Activated CD8-positive, alpha-beta memory T cell treated with anti-CD3 and anti-CD28 coated beads, Interleukin-2, amount 50 U/mL, for 4 hours (primary cell): Measurements from ENCODE around the gene POU2AF2.
"Not testable (repeated sequence)": the region's sequence is repeated elsewhere in the genome, so short reads cannot be mapped to it uniquely, and the experiment has no call there.

ENCODE experiments used
- DNase-seq: peaks from one replicate; pipeline ENCODE4 v3.0.0-alpha.2; 2020

Gene POU2AF2, protein sequence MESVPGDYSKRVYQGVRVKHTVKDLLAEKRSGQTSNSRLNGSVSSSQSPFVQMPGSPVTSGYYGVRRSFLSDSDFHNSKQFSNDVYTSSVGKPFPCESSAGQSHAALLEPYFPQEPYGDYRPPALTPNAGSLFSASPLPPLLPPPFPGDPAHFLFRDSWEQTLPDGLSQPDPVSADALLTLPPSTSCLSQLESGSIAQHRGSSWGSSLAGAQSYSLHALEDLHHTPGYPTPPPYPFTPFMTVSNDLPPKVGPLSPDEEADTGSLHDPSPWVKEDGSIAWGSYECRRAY

DNA sequence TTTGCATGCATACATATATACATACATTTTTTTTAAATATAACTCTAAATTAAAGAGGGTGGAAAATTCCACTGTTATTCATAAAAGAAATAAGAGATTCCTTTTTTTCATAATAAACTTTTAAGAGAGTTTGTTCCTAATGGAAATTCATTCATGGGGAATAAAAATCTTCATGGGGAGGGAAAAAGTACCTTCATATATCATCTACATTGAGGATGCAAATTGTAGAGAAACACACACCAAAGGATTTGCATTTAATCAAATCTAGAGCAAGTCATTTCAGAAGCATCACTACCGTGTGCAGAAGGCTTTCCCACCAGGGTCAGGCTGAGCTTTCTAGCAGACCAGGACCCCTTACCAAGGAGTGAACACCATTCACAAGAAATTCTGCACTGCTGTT is at the start of gene POU2AF2:
Gene POU2AF2, plus strand, starts transcription at position 301 of the 400 bp plus-strand sequence. CDS start 129 bp downstream, outside the sequence.
- no peak for DNase-seq

DNA sequence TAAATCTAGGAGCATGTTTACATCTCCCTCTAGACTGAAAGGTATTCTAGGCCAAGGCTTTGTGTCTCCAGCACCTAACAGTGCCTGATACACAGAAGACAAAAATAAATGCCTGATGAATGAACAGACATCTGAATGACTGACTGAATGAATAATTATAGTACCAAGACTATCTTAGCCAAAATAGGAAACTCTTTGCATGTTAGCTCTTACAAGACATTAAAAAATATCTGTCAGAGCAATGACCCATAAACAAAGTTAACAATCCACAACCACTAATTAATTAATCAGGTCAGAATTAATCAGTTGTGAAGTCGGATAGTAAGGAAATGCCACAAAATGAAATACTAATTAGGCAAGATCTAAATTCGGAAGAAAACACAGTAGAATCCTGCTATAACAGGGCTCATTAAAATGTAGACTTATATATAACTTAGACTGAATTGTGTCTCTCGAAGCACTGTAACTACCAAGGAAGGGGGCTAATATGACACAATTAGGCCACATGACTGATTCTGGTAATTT is 45.5 kb upstream of the POU2AF2 start:
- no peak for DNase-seq

DNA sequence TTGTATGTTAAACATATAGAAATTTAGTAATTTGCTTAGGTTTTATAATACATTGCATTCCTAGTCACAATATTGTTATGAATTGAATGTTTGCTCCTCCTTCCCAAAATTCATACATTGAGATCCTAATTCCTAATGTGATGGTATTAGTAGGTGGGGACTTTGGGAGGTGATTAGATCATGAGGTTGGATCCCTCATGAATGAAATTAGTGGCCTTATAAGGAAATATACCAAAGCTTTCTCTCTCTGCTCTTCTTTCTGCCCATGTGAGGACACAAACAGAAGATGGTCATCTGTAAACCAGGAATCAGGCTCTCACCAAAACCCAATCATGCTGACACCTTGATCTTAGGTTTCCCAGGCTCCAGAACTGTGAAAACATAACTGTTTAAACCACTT is 41.3 kb upstream of the POU2AF2 start:
- DNase-seq = no peak

DNA sequence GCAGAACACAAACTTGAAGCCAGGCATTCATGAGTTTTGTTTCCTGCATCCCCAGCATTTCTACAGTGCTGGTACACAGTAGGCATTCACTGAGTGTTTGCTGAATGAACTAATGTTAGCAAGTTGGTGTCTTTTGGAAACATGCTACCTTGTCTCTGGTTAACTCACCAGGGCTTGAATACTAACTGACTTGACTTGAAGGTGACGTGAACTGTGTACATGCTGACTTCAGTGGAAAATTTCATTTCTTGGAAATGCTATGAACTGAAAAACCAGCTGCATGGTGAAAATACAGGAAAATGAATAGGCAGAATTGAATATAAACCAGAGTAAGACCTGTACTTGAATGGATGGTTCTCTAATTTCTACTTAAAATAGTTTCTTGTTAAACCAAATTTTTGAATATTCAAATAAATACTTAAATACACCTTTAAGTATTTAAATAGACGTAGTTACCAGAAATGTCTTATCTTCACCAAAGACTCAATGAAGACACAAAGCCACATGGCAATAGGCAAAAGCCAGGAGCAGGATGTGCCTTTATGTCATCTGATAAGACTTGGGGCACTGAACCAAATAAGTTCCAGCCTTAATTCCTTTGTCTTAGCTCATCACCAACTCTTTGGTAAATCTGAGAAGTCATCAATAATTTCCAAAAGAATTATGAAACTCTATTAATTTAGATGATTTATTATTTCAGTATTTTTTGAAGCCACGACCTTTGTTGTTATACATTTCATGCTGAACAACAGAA is 39.7 kb upstream of the POU2AF2 start:
- DNase-seq = no peak

DNA sequence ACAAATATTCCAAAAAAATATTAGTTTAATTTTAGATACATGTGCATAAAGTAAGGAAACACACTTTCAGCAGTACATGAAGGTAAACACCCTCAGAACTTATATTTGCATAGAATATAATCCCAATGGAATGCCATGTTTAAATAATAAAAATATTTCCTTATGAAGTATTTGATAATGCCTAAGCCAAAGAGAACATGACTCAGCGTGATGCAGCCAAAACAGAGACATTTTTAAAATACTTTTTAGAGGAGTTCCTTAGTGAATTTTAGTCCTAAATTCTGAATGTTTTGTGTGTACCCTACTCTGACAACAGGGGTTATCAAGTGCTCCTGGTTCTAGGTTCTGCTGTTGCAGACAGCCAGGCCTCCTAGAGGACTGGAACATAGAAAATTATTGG is 39.1 kb upstream of the POU2AF2 start:
- no peak for DNase-seq

DNA sequence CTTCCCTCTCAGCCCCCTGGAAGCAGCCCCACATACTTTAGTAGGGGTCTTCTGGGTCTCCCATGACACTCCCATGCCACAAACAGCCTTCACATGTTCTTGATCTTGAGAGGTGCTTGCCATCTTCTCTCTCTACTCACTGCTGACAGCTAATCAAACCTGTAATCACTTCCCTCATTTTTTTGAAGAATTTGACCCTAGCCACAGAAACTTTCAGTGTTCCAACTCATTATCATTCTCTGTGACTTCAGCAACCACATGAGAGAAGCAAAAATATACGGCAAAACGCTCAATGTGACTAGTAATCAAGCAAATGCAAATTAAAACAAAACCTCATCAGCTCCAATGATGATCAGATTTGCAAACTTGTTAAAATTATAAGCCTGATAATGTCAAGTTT is 38.3 kb upstream of the POU2AF2 start:
- no peak for DNase-seq

DNA sequence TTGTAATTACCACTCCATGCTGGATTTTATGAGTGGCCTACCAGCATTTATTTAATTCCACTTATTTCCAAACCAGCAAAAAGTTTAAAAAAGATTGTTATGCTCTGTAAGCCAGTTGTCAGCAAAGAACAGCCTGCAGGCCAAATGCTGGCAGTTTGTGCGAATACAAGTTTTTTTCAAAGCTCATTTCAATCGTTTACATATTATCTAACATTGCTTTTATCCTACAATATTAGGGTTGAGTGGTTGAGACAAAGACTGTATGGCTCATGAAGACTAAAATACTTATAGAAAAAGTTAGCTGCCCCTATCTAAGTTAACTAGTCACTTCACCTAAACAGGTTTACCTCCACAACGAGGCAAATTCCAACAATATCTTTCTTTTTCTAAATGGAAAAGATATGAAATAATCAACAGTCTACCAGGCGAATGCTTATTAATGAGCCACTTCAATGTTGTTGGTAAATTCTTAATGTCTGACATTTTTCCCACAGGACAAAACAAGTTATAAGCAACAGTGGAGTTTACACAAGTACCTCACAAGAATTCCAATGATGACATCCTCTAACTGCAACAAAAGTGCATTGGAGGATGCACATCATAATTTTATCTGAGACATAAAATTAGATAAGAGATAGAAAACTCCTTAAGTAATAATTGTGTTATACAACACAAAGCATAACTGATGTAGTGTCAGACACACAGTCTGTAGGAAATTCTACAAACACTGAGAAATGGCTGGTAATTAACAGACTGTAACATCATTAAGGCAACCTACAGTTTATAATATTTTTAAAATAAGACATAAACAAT is 35.8 kb upstream of the POU2AF2 start:
- no peak for DNase-seq

DNA sequence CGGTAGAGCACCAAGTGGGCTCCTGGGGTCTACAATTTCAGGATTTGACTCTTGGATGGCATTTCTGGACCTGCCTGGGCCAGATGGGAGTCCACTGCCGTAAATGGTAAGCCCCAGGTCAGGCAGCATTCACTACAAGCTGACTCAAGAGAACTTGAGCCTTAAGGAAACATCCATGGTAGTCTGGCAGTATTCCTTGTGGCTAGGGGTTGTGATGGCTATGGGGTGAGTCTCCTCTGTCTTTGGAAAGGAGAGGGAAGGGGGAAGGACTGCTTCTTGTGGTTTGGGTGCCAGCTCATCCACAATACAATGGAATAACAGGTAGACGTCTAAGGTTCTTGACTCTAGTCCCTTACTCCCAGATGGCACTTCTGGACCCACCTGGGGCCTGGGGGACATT is 32.3 kb upstream of the POU2AF2 start:
- no peak for DNase-seq

DNA sequence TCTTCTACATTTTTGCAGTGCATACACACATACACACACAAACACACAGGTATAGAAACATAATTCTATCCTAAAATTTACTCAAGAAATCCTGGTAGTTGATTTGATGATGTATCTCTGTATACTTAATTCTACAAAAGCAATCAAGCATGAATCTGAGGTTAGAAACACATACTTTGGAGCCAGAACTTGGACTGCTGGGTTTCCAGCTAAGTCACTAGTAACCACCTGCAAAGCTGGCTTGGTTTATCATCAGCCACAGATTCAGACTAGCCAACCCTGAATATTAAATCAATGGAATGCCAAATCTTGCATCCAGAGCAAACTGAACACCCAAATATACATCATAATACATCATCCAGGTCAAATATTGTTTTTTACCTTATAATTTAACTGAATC is 24.8 kb upstream of the POU2AF2 start:
- no peak for DNase-seq

DNA sequence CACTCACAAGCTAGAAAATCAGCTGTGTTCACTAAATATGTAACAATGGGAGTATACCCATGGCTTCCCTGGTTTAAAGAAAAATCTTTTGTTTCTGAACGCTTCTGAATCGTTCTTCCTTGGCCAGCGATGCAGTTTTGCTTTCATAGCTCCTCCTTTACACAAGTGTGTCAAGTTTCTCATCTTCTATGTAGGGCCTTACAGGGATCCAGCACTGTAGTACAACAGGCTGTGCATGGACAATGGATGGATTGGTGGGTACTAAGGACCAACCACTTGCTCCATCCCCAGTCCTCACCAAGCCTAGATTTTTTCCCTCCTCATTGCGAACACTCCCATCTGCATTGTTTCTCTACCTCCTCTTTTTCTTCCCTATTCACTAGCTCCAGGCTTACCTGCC is 24.3 kb upstream of the POU2AF2 start:
- DNase-seq = no peak

DNA sequence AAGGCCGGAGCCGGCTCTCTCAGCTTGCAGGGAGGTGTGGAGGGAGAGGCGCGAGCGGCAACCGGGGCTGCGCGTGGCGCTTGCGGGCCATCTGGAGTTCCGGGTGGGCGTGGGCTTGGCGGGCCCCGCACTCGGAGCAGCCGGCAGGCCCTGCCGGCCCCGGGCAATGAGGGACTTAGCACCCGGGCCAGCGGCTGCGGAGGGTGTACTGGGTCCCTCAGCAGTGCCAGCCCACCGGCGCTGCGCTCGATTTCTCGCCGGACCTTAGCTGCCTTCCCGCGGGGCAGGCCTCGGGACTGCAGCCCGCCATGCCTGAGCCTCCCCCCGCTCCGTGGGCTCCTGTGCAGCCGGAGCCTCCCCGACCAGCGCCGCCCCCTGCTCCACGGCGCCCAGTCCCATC is 23.6 kb upstream of the POU2AF2 start:
- DNase-seq = not testable (repeated sequence)

DNA sequence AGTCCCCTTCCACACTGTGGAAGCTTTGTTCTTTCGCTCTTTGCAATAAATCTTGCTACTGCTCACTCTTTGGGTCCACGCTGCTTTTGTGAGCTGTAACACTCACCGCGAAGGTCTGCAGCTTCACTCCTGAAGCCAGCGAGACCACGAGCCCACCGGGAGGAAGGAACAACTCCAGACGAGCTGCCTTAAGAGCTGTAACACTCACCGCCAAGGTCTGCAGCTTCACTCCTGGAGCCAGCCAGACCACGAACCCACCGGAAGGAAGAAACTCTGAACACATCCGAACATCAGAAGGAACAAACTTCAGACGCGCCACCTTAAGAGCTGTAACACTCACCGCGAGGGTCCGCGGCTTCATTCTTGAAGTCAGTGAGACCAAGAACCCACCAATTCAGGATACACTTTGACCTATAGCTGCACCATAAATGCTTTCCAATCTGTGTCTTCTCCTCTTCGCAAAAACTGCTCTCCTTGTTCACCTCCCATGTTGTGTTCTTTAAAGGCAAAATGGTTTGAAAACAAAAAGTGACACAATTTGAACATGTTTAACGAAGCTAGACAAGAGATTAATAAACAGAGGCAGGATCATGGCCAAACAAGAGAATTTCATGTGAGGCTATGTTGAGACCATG is 22.6 kb upstream of the POU2AF2 start:
- not testable (repeated sequence) for DNase-seq

DNA sequence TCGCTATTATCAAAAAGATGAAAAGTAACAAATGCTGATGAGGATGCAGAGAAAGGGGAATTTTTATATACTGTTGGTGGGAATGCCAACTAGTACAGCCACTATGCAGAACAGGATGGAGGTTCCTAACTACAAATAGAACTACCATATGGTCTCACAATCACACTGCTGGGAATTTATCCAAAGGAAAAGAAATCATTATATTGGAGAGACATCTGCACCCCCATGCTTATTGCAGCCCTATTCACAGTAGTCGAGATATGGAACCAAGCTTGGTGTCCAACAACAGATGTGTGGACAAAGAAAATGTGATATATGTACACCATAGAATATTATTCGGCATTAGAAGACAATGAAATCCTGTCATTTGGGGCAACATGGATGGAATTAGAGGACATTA is 19.6 kb upstream of the POU2AF2 start:
- no peak for DNase-seq

DNA sequence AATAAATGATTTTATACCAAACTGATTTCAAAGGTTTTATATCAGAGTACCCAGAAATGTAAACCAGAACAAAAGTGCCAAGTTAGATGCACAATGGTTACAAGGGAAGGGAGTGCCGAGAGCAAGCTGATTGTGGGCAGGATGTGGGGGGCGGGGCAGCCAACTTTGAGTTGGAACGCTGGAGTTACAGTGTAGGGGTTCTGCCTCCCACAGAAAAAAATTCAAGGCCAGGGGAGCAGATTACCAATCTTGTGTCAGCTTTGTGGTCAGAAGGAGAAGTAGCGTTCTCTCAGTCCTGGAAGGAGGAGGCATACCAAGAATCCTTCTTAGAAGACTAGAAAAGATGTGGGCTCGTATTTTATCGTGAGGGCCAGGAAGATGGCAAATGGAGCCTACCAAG is 15.9 kb upstream of the POU2AF2 start:
- no peak for DNase-seq

DNA sequence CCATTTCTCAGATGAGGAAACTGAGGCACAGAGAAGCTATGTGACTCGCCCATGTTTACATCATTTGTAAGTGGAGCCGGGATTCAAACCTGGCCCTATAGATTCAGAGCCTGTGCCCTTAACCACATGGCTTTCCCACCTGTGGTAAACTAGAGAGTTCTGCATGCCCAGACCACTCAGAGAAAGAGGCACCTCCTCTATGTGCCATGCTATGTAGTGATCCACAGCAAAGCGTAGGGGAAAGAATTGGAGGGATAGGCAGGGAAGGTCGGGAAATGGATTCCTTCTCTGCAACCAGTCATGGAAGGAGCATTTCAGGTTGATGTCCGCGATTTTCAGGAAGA is 15.4 kb upstream of the POU2AF2 start:
- no peak for DNase-seq

DNA sequence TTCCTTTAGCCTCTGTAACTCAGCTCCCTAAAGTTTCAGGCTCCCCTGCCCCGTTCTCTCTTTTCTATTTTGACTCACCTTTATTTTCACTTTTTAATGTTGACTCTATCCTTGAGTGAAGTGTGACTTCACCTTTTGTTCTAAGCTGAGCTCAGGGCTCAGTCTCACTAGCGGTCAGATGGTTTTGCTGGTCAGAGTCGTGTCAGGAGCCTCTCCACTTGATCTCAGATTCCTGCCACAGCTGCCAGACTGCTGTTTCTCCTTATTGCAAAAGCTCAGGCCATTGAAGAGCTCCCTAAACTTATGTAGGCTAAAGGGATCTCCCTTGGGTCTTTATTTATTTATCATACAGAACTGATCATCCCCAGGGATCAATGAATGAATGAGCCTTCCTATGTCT is 13.7 kb upstream of the POU2AF2 start:
- DNase-seq = no peak

DNA sequence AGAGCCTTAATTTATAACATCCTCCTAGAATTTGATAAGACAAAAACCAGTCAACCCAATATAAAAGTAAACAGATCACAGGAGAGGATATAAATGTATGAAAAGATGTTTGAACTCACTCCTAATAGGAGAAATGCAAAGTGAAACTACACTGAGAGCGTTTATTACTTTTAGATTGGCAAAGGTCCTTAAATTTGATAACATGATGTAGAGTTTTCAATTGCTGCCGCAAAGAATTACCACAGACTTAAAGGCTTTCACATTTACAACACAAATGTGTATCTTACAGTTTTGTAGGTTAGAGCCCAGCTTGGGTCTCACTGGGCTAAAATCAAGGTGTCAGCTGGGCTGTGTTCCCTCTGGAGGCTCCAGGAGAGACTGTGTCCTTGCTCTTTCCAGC is 9.1 kb upstream of the POU2AF2 start:
- DNase-seq = no peak

DNA sequence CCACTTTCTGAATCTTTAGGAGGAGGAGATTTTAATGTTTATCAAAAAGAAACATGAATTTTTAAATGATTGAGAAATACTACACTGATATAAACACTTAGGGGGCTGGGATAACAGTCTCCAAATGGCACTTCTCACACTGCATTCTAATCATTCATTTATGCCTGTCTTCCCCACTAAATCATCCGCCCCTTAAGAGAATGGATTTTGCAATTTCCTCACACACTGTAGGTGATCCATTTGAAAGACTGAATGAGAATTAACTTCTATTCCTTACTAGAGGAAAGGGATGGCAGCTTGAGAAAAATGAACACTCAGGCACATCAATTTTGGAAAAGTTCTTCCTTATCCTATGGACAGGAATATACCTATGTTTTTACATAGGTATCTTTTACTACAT is 7.6 kb upstream of the POU2AF2 start:
- no peak for DNase-seq

DNA sequence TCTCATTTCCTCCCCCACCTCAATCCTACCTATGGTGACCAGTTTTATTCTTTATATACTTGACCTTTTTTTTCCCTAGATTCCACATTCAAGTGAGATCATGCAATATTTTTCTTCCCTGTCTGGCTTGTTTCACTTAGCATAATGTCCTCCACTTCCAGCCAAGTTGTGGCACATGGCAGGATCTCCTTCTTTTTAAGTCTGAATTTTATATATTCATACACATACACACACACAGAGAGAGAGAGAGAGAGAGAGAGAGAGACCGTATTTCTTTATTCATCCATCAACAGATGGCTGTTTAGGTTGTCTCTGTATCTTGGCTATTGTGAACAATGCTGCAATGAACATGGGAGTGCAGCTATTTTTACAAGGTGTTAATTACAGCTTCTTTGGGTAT is 1.4 kb downstream of the POU2AF2 start:
- no peak for DNase-seq

DNA sequence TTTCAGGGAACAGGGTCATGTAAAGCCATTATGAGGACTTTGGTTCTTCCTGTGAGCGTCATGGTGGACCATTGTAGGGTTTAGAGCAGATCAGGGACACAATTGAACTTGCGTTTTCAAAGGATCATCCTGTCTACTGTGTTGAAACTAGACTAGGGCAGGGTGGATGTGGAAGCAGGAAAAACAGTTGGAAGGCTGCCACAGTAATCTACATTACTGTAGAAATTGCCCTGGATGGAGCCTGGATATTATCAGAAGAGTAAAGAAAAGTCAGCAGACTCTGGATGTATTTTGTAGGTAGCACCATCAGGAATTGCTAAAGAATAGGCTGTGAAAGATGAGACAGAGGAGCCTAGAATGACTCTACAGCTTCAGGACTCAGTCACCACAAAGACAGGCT is 5.4 kb downstream of the POU2AF2 start:
- DNase-seq = no peak

DNA sequence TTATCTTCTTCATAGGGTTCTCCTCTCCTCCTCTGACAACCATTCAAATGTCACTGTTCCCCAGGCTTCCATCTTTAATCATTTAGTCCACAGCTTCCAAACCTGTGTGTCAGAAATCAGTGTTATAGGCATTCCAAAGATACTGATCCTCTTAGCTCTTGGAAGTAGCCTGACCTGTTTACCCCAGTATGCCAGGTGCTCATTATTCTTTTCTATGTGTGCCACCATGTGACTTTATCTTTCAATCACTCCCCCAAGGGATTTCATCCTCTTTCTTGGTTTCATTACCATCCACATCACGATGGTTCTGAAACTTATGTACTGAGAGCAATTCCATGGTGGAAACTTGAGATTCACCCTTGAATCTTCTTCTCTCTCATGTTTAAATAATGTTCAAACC is 7.6 kb downstream of the POU2AF2 start:
- DNase-seq = no peak

DNA sequence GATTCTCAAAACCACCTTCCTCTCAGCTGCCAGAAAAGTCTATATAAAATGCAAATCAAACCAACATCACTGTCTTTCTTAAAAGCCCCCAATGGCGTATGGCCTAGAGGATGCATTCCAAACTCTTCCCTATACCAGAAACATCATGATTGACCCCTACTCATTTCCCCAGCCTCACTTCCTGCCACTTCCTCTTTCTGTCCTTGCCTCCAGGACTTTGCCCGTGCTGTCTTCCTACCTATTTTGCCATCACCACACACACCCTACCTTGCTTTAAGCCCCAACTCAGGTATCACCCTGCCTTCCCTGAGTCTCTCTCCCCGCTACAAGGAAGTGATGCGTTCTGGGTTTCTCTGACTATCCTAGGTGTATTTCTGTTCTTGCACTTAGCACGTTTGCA is 8.1 kb downstream of the POU2AF2 start:
- DNase-seq = no peak

DNA sequence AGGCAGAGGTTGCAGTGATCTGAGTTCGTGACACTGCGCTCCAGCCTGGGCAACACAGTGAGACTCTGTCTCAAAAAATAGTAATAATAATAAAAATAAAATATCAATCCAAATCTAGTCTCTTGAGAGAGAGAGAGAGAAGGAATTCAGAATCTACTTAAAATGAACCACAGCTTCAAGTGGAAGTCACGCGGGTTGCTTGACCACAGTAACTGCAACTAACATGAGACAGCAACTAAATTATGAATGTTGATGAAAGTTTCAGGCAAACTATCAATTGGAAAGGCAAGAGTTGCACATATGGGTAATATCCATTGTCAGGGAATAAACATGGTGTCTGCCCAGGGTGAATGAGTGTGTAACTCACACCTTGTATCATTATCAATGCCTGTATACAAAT is 12.5 kb downstream of the POU2AF2 start:
- no peak for DNase-seq
